Body of pancreas (tissue), 4 donors: ENCODE data around the gene GAD2.

ENCODE experiments used
- POLR2A ChIP-seq, 3 donors: fragments of 450-650 bp; IDR thresholded peaks; one replicate each; pipeline ENCODE4 v1.6.1; 2016; ENCODE audit warnings: antibody characterized with exemption in 3 of 3, mild to moderate bottlenecking in 2 of 3
- TF ChIP-seq, protein P1 (sequence below), 7 experiments: fragments of 450-650 bp in 4 of 7; fragments of 200-600 bp in 3 of 7; sonication (generic) in 3 of 7; IDR thresholded peaks; one replicate each; pipeline ENCODE4 v1.5.1; 2016 to 2019; ENCODE audit warnings: antibody characterized with exemption in 7 of 7

DNA sequence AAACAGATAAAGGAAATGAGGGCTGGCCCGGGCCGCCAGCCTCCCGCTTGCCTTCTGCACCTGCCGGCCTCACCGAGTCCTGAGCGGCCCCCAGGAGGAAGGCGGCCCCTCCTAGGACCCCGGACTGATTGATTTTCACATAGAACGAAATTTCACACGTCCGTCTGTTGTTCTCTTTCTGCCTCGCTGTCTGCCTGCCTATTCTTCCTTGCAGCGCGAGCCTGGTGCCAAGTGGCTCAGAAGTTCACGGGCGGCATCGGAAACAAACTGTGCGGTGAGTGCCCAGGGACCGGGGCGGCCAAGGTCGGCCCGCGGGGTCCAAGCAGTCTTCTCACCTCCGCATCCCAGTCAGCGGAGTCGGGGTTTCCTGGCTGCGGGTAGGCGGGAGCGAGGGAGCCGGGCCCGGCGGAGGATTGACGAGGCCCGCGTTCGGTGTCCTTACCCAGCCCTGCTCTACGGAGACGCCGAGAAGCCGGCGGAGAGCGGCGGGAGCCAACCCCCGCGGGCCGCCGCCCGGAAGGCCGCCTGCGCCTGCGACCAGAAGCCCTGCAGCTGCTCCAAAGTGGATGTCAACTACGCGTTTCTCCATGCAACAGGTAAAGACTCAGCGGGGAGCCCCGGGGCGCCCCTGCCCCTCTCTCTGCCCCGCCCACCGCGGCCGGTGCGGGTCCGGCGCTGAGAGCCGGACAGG is 967 bp downstream of the GAD2 start:
- TF ChIP-seq, protein P1, sequence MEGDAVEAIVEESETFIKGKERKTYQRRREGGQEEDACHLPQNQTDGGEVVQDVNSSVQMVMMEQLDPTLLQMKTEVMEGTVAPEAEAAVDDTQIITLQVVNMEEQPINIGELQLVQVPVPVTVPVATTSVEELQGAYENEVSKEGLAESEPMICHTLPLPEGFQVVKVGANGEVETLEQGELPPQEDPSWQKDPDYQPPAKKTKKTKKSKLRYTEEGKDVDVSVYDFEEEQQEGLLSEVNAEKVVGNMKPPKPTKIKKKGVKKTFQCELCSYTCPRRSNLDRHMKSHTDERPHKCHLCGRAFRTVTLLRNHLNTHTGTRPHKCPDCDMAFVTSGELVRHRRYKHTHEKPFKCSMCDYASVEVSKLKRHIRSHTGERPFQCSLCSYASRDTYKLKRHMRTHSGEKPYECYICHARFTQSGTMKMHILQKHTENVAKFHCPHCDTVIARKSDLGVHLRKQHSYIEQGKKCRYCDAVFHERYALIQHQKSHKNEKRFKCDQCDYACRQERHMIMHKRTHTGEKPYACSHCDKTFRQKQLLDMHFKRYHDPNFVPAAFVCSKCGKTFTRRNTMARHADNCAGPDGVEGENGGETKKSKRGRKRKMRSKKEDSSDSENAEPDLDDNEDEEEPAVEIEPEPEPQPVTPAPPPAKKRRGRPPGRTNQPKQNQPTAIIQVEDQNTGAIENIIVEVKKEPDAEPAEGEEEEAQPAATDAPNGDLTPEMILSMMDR (IDR thresholded peaks at IDR 0.05), result no peak
- TF ChIP-seq POLR2A (IDR thresholded peaks at IDR 0.05), result no peak
